Lower leg skin (tissue), 4 donors: ENCODE measurements around the gene CFAP97D1. TPM values are rescaled to one million over a fixed set of nuclear protein-coding genes. Genes with fewer than 3 reads are reported as not detected.

Experiments used
- DNase-seq, 2 donors: peaks; one replicate each; pipeline ENCODE4 v3.0.0-alpha.2; 2019; ENCODE audit warnings: low spot score in 2 of 2
- H3K4me3 ChIP-seq: fragments of 200-600 bp; sonication (generic); 2 replicates; pipeline ENCODE4 v1.5.1; 2017; ENCODE audit warnings: mild to moderate bottlenecking, low read depth; ENCODE audit not compliant: poor library complexity, severe bottlenecking
- CTCF ChIP-seq, 3 donors: fragments of 450-650 bp; IDR thresholded peaks; one replicate each; pipeline ENCODE4 v1.5.1; 2016; ENCODE audit warnings: antibody characterized with exemption in 3 of 3, mild to moderate bottlenecking in 3 of 3, moderate library complexity in 2 of 3
- POLR2A ChIP-seq, 2 donors: fragments of 450-650 bp; IDR thresholded peaks; one replicate each; pipeline ENCODE4 v1.6.1; 2016 to 2017; ENCODE audit warnings: antibody characterized with exemption in 2 of 2, mild to moderate bottlenecking in 1 of 2, moderate library complexity in 1 of 2
- WGBS, 2 donors: methylation state at CpG; one replicate each; pipeline ENCODE4 v1.1.5; 2018; 5-methylcytosine and 5-hydroxymethylcytosine counted together
- intact Hi-C: fragments of 100-400 bp; cut with DNase I; formaldehyde crosslinking; loops from one replicate; pipeline ENCODE4 v1.15.0; 2023; ENCODE audit warnings: low total_unique reads
- total RNA-seq, 4 donors: library from RNA; depleted of rRNA; stranded (reverse); fragments of >200 nt; gene quantifications; one replicate each; pipeline ENCODE4 v1.1.0, GENCODE V29; 2016

The CFAP97D1 gene
- total RNA-seq, 4 donors from 2014 or later = 0.30 TPM; not detected in 3

GRCh38 chr17:43740541-43740940 lies 39.7 kb upstream of the CFAP97D1 start:
- no peak overlapping the region for H3K4me3 ChIP-seq
- intact Hi-C loops = no loop called here
- no peak for DNase-seq
- no peak for TF ChIP-seq POLR2A (IDR thresholded peaks at IDR 0.05)
- no peak for TF ChIP-seq CTCF (IDR thresholded peaks at IDR 0.05)
- WGBS, 2 donors = 77 to 90% methylated on average over 4 of the region's 4 CpGs

GRCh38 chr17:43741636-43742035 lies 38.6 kb upstream of the CFAP97D1 start:
- H3K4me3 ChIP-seq = no peak overlapping the region
- DNase-seq = no peak
- intact Hi-C loops = no loop called here
- 75 to 94% methylated on average over 5 of the region's 5 CpGs for WGBS, 2 donors
- TF ChIP-seq POLR2A (IDR thresholded peaks at IDR 0.05) (no peak), CTCF (IDR thresholded peaks at IDR 0.05) (no peak)

GRCh38 chr17:43745541-43745940 lies 34.7 kb upstream of the CFAP97D1 start:
- intact Hi-C loops = no loop called here
- no peak overlapping the region for H3K4me3 ChIP-seq
- TF ChIP-seq CTCF (IDR thresholded peaks at IDR 0.05) (no peak), POLR2A (IDR thresholded peaks at IDR 0.05) (no peak)
- DNase-seq = no peak
- 37 to 56% methylated on average over 6 of the region's 6 CpGs for WGBS, 2 donors

- no peak overlapping the region for H3K4me3 ChIP-seq
- 36 to 44% methylated on average over 5 of the region's 5 CpGs for WGBS, 2 donors
- intact Hi-C loops = loop anchor here (10.0 kb wide), 1 partner anchor 175 kb away; no protein-coding TSS in a partner anchor
Measured at GRCh38 chr17:43750153-43750552, 30.1 kb upstream of the CFAP97D1 start.

GRCh38 chr17:43753493-43754129 lies 26.6 kb upstream of the CFAP97D1 start:
- no peak for DNase-seq
- intact Hi-C loops = loop anchor here (10.0 kb wide), 1 partner anchor 179 kb away; no protein-coding TSS in a partner anchor
- TF ChIP-seq CTCF (IDR thresholded peaks at IDR 0.05) (no peak), POLR2A (IDR thresholded peaks at IDR 0.05) (no peak)
- 65 to 66% methylated on average over 5 of the region's 5 CpGs for WGBS, 2 donors
- H3K4me3 ChIP-seq = no peak overlapping the region

More at GRCh38 chr17:43750153-43750552, 30.1 kb upstream of the CFAP97D1 start:
- TF ChIP-seq CTCF (IDR thresholded peaks at IDR 0.05) = no peak
- no peak for TF ChIP-seq POLR2A (IDR thresholded peaks at IDR 0.05)
- DNase-seq = no peak

- TF ChIP-seq POLR2A (IDR thresholded peaks at IDR 0.05) (no peak), CTCF (IDR thresholded peaks at IDR 0.05) (no peak)
- intact Hi-C loops = loop anchor here (5.0 to 10.0 kb wide), 2 partner anchors 63 to 180 kb away; no protein-coding TSS in a partner anchor
- DNase-seq = no peak
- WGBS, 2 donors = 42 to 56% methylated on average over 8 to 10 of the region's 21 CpGs
- H3K4me3 ChIP-seq = no peak overlapping the region
Measured at GRCh38 chr17:43754947-43755346, 25.3 kb upstream of the CFAP97D1 start.
